IPS-18c (cell line): ENCODE data around the gene PMP22.

Source experiments
- H3K4me3 ChIP-seq: 2 replicates; pipeline ENCODE4 v1.7.0; 2013; ENCODE audit warnings: low read depth, mild to moderate bottlenecking, low read length, moderate library complexity; ENCODE audit not compliant: insufficient read depth
- H3K9me3 ChIP-seq: one replicate; pipeline ENCODE4 v1.6.1; 2013; ENCODE audit warnings: mild to moderate bottlenecking, low read length, moderate library complexity; ENCODE audit not compliant: control insufficient read depth, insufficient read depth

The PMP22 gene

DNA sequence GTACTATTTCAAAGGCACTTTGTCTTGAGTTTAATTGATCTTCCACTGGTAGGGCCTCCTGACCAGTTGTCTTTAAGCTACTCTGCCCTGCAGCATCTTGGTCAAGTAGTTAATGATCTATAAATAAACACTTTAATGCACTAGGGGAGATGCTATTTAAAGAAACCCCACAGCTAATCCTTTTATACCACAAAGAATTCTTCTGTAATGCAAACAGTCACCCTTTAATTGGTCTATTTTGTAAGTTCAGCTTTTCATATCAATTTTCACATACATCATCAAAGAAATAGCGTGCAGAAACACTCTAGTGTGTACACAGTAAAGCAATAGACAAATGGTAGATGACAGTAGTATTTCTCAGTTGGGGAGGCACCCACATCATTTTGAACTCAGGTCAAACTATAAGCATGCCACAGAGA is 70.3 kb downstream of the PMP22 start:
- Histone ChIP-seq H3K4me3 (no peak overlapping the region), H3K9me3 (peaks cover 7% of the 10 kb centered on the region)

DNA sequence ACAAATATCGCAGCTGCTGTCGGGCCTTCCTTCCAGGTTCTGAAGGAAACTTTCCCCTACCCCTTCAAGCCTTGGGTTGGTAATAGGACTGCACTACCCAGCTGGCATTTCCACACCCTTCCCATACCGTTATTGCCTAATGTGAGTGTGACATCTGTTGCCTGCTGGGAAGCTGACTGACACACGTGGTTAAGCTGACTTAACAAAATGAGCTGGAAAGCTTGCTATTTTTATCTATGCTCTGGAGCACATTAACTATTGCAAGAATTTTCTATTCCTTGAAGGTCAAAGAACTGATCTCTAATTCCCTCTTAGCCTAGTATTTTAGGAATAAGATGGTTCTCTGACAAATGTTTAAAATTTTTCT is 79.5 kb downstream of the PMP22 start:
- H3K4me3 ChIP-seq = no peak overlapping the region
- no peaks in the 10 kb centered on the region for H3K9me3 ChIP-seq

DNA sequence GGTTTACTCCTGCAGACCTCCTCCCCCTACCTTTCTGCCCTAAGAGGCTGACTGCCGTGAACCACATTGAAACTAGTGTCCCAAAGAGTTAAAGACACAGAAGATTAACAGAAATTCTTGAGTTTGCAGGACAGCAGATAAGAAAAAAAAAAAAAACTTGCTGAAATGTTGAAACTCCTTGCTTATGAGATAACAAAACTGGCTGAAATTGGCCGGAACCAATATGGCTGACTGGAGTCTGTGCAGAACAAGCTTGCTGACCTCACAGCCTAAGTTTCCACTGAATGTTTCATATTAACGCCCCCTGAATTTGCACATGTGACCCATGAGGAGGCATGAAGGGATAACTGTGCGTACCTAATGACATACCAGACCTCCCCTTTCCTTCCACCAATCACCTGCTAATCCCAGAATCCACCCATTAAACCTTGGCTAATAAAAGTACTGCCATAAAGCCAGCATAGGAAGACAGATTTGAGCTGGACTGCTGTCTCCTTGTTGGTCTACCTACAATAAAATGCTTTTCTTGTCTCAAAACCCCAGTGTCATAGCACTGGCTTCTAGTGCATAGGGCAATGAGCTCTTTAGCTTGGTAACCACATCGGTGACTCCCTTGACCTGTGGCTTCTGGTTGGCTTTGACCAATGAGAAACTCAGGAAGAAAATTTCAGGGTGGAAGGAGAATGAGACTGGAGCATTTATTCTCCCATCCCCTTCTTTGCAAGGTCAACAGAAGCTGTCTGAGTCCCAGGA is 80.1 kb downstream of the PMP22 start:
- Histone ChIP-seq H3K4me3 (no peak overlapping the region), H3K9me3 (no peaks in the 10 kb centered on the region)

DNA sequence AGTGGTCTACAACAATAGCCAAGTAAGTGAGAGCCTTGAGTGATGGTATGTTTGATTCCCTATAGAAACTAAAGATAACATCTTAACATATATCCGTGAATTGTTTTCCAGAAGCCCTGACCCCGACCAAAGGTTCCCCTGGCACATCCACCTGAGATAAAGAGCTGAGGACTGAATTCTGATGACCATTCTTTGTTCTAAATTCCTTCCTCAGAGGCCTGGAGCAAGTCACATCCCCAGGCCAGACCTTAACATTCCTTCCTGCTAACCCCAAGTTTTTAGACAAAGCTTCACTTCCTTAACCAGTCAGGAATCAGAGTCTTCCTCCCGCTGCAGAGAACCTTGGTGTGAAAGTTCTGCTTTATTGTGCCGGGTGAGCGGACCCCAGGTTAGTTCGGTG is 83.3 kb downstream of the PMP22 start:
- Histone ChIP-seq H3K4me3 (no peak overlapping the region), H3K9me3 (no peaks in the 10 kb centered on the region)

DNA sequence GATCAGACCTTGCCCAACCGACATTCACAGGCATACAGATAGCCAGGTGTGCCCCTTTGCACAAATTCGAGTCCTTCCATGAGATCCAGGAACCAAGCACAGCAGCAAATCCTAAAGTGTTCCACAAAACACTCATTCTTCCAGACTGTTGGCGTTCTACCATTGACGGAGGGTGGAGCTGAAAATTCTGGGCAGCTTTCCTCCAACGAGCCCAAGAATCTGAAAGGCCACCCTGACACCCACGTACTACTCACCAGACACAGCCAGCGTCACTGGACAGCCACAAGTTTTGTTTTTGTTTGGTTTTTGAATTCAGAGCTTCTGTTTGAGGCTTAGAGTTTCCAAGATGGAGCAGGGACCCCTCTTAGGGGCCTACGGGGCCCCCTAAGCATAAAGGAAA is 83.8 kb downstream of the PMP22 start:
- no peaks in the 10 kb centered on the region for H3K9me3 ChIP-seq
- no peak overlapping the region for H3K4me3 ChIP-seq

DNA sequence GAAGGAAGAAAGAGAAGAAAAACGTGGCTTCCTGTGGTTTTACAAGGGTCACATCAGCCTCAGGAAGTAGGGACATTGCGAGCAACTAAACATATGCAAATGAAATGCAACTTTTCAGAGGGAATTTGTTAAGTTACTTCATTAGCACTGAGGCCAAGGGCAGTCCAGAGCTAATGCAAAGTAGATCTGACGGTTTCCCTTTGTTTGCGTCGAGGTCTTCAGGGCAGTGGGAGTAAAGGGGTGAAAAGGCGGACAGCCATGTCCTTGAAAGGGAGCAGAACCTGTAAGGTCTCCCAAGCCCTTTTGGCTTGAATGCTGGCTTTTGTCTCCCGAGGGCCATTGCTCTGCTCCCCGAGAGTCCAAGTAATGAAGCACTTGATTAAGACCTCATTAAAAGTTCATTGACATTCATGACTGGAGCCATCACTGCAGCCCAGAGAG is 85.0 kb downstream of the PMP22 start:
- no peak overlapping the region for H3K4me3 ChIP-seq
- H3K9me3 ChIP-seq = no peaks in the 10 kb centered on the region
